ENCODE measurements around the gene VPS13D. TPM values are rescaled to one million over a fixed set of nuclear protein-coding genes. Genes with fewer than 3 reads are reported as not detected.
A peak's percentile ranks its signal among the peaks of the same experiment; 100 is the strongest.
"Not testable (repeated sequence)": the region's sequence is repeated elsewhere in the genome, so short reads cannot be mapped to it uniquely, and the experiment has no call there.

Gene VPS13D
- total RNA-seq, 2 donors from 2014 or later = 70.1 to 129 TPM

GRCh38 chr1:12518931-12519692, 289.3 kb downstream of the VPS13D start:
- peak overlapping the region; percentile 16 for H3K4me3 ChIP-seq
- peaks cover 4 to 23% of the 10 kb centered on the region in 2 donors for H3K4me1 ChIP-seq (ENCODE audit: control insufficient read depth in 1 of 2, low read depth in 2 of 2)
- DNase-seq (ENCODE audit: low spot score) = no peak
- H3K9me3 ChIP-seq = no peaks in the 10 kb centered on the region
- H3K27me3 ChIP-seq (replicated peaks; ENCODE audit: insufficient read depth) = no peaks in the 10 kb centered on the region
- no peaks in the 10 kb centered on the region for H3K36me3 ChIP-seq
- TF ChIP-seq CTCF (IDR thresholded peaks at IDR 0.05) = no peak
- peak overlapping the region; percentile 0 to 58 for H3K27ac ChIP-seq
- ATAC-seq (ENCODE audit: insufficient number of reproducible peaks, low FRiP score, low read depth) = peak; percentile 18

GRCh38 chr1:12519693-12520364, 290.0 kb downstream of the VPS13D start:
- no peaks in the 10 kb centered on the region for H3K27me3 ChIP-seq (replicated peaks; ENCODE audit: insufficient read depth)
- peaks cover 4 to 19% of the 10 kb centered on the region in 2 donors for H3K4me1 ChIP-seq (ENCODE audit: control insufficient read depth in 1 of 2, low read depth in 2 of 2)
- H3K4me3 ChIP-seq = no peak overlapping the region
- H3K27ac ChIP-seq = peak overlapping the region; percentile 0 to 58
- no peaks in the 10 kb centered on the region for H3K9me3 ChIP-seq
- ATAC-seq (ENCODE audit: insufficient number of reproducible peaks, low FRiP score, low read depth) (no peak), DNase-seq (ENCODE audit: low spot score) (no peak)
- TF ChIP-seq CTCF (IDR thresholded peaks at IDR 0.05) = no peak
- no peaks in the 10 kb centered on the region for H3K36me3 ChIP-seq

GRCh38 chr1:12521096-12521495, 291.3 kb downstream of the VPS13D start:
- Histone ChIP-seq H3K4me3 (no peak overlapping the region), H3K4me1 (ENCODE audit: control insufficient read depth in 1 of 2, low read depth in 2 of 2) (peaks cover 4 to 14% of the 10 kb centered on the region in 2 donors), H3K36me3 (no peaks in the 10 kb centered on the region), H3K27me3 (replicated peaks; ENCODE audit: insufficient read depth) (no peaks in the 10 kb centered on the region), H3K27ac (no peak overlapping the region), H3K9me3 (no peaks in the 10 kb centered on the region)
- TF ChIP-seq CTCF (IDR thresholded peaks at IDR 0.05) = no peak
- DNase-seq (ENCODE audit: low spot score) = no peak
- ATAC-seq (ENCODE audit: insufficient number of reproducible peaks, low FRiP score, low read depth) = no peak

- not testable (repeated sequence) for H3K27me3 ChIP-seq (replicated peaks; ENCODE audit: insufficient read depth); H3K9me3 ChIP-seq; H3K36me3 ChIP-seq; H3K27ac ChIP-seq; H3K4me3 ChIP-seq; ATAC-seq (ENCODE audit: insufficient number of reproducible peaks, low FRiP score, low read depth); DNase-seq (ENCODE audit: low spot score)
- peaks cover 4 to 15% of the 10 kb centered on the region in 2 donors for H3K4me1 ChIP-seq (ENCODE audit: control insufficient read depth in 1 of 2, low read depth in 2 of 2)
Measured at GRCh38 chr1:12522780-12523179, 292.9 kb downstream of the VPS13D start.

GRCh38 chr1:12524266-12524665, 294.4 kb downstream of the VPS13D start:
- no peak for TF ChIP-seq CTCF (IDR thresholded peaks at IDR 0.05)
- ATAC-seq (ENCODE audit: insufficient number of reproducible peaks, low FRiP score, low read depth) = no peak
- Histone ChIP-seq H3K9me3 (no peaks in the 10 kb centered on the region), H3K4me3 (no peak overlapping the region), H3K27me3 (replicated peaks; ENCODE audit: insufficient read depth) (no peaks in the 10 kb centered on the region), H3K36me3 (no peaks in the 10 kb centered on the region), H3K4me1 (ENCODE audit: control insufficient read depth in 1 of 2, low read depth in 2 of 2) (peaks cover 6 to 16% of the 10 kb centered on the region in 2 donors), H3K27ac (no peak overlapping the region)
- no peak for DNase-seq (ENCODE audit: low spot score)

Data from thoracic aorta (tissue), 2 donors.